Activated T-cell treated with anti-CD3 and anti-CD28 coated beads for 24 hours (primary cell): Measurements from ENCODE around the gene PMEPA1.
"Not testable (repeated sequence)": the region's sequence is repeated elsewhere in the genome, so short reads cannot be mapped to it uniquely, and the experiment has no call there.

Source experiments
- DNase-seq: peaks from one replicate; pipeline ENCODE4 v3.0.0-alpha.2; 2020; ENCODE audit warnings: low read depth

Gene PMEPA1

GRCh38 chr20:57649617-57650015, 60.2 kb downstream of the PMEPA1 start:
- DNase-seq: no peak

GRCh38 chr20:57648878-57649616, 60.8 kb downstream of the PMEPA1 start:
- DNase-seq: no peak

- DNase-seq: no peak
These were observed 61.7 kb downstream of the PMEPA1 start for GRCh38 chr20:57647933-57648785.

GRCh38 chr20:57647006-57647932, 62.5 kb downstream of the PMEPA1 start:
- DNase-seq: no peak

- no peak for DNase-seq
These were observed 70.9 kb downstream of the PMEPA1 start for GRCh38 chr20:57638895-57639236.

GRCh38 chr20:57638173-57638894, 71.5 kb downstream of the PMEPA1 start:
- no peak for DNase-seq

- no peak for DNase-seq
These were observed 75.8 kb downstream of the PMEPA1 start for GRCh38 chr20:57633945-57634491.

- DNase-seq: no peak
These were observed 77.5 kb downstream of the PMEPA1 start for GRCh38 chr20:57632286-57632685.

GRCh38 chr20:57630061-57630460, 79.8 kb downstream of the PMEPA1 start:
- DNase-seq: no peak

- DNase-seq: not testable (repeated sequence)
These were observed 80.3 kb downstream of the PMEPA1 start for GRCh38 chr20:57629491-57629901.

- DNase-seq: not testable (repeated sequence)
These were observed 80.9 kb downstream of the PMEPA1 start for GRCh38 chr20:57628962-57629308.

- peak; percentile 37 for DNase-seq
These were observed 81.5 kb downstream of the PMEPA1 start for GRCh38 chr20:57628047-57628961.

GRCh38 chr20:57627339-57627738, 82.5 kb downstream of the PMEPA1 start:
- DNase-seq: no peak

- no peak for DNase-seq
These were observed 83.8 kb downstream of the PMEPA1 start for GRCh38 chr20:57625978-57626377.

- no peak for DNase-seq
These were observed 84.4 kb downstream of the PMEPA1 start for GRCh38 chr20:57625181-57625958.

- no peak for DNase-seq
These were observed 85.7 kb downstream of the PMEPA1 start for GRCh38 chr20:57624124-57624523.

- DNase-seq: peak; percentile 46
These were observed 87.0 kb downstream of the PMEPA1 start for GRCh38 chr20:57622579-57623381.

- DNase-seq: no peak
These were observed 87.6 kb downstream of the PMEPA1 start for GRCh38 chr20:57622201-57622570.
